ENCODE data around the gene TRIM44. TPM values are rescaled to one million over a fixed set of nuclear protein-coding genes. Genes with fewer than 3 reads are reported as not detected.

TRIM44 gene
- total RNA-seq, 1 donor from 2014 or later: 67.4 TPM

DNA sequence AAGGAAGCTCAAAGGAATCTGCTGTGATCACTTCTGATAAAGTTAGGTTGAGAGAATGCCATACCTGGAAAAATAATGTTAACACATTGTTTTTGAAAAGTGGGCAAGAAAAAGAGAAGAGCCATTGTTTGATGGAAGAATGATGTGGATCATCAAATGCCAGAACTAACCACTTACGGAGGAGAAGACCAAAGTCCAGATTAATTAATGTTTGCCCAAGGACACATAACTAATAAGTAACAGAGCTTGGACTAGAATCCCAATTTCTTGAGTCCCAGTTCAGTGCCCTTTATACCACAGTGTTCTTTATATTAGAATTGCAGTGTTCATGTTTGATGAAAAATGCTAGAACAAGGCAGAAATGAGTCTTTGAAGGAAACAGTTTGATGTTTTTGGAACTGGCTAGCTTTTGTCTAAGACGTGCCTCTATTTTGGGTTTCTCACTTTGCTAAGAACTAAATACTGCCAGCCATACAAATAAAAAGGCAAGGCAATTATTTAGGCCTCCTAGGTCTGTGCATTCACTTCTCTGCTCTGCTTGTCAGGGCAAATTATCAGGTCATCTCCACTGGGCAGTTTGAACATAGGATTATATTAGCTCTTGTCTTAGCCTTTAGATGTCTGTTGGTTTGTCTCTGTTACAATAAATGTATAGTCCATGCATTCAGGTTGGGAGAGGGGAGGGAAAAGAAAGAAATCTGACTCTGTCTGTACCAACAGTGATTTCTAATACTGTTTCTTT is 72.3 kb downstream of the TRIM44 start:
- Mint-ChIP-seq H3K27me3 (ENCODE audit: low read depth) (no peaks in the 10 kb centered on the region), H3K27ac (ENCODE audit: unreplicated experiment) (peak overlapping the region; percentile 64), H3K4me1 (peaks cover 7% of the 10 kb centered on the region), H3K36me3 (ENCODE audit: low read depth) (peaks cover 43% of the 10 kb centered on the region), H3K4me3 (no peak overlapping the region), H3K9me3 (peaks cover 10% of the 10 kb centered on the region)
- no peak for DNase-seq (ENCODE audit: low read depth, low spot score)
- TF ChIP-seq, protein P1, sequence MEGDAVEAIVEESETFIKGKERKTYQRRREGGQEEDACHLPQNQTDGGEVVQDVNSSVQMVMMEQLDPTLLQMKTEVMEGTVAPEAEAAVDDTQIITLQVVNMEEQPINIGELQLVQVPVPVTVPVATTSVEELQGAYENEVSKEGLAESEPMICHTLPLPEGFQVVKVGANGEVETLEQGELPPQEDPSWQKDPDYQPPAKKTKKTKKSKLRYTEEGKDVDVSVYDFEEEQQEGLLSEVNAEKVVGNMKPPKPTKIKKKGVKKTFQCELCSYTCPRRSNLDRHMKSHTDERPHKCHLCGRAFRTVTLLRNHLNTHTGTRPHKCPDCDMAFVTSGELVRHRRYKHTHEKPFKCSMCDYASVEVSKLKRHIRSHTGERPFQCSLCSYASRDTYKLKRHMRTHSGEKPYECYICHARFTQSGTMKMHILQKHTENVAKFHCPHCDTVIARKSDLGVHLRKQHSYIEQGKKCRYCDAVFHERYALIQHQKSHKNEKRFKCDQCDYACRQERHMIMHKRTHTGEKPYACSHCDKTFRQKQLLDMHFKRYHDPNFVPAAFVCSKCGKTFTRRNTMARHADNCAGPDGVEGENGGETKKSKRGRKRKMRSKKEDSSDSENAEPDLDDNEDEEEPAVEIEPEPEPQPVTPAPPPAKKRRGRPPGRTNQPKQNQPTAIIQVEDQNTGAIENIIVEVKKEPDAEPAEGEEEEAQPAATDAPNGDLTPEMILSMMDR (conservative IDR thresholded peaks at IDR 0.05): no peak

DNA sequence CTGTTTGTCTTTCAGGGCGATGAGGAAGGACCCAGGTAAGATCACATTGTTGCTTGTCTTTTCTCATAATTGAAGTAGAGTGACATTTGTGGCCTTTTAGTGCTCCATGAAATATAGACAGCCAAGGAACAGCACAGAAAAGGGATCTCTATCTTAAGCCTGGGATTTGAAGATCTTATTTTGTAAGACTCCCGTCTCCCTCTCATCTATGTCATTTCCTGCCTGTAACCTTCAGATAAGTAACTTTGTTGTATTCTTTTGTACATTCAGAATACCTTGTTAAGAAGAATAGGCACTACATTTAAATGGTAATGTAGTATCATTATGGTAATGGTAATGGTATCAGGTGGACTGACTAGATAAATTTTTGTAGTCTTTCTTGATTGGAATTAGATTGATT is 72.8 kb downstream of the TRIM44 start:
- peaks cover 6% of the 10 kb centered on the region for H3K9me3 Mint-ChIP-seq
- DNase-seq (ENCODE audit: low read depth, low spot score): no peak
- H3K27me3 Mint-ChIP-seq (ENCODE audit: low read depth): no peaks in the 10 kb centered on the region
- TF ChIP-seq, protein P1 (conservative IDR thresholded peaks at IDR 0.05): no peak
- H3K4me1 Mint-ChIP-seq: peaks cover 7% of the 10 kb centered on the region
- peaks cover 37% of the 10 kb centered on the region for H3K36me3 Mint-ChIP-seq (ENCODE audit: low read depth)
- H3K27ac Mint-ChIP-seq (ENCODE audit: unreplicated experiment): peak overlapping the region; percentile 64
- no peak overlapping the region for H3K4me3 Mint-ChIP-seq

DNA sequence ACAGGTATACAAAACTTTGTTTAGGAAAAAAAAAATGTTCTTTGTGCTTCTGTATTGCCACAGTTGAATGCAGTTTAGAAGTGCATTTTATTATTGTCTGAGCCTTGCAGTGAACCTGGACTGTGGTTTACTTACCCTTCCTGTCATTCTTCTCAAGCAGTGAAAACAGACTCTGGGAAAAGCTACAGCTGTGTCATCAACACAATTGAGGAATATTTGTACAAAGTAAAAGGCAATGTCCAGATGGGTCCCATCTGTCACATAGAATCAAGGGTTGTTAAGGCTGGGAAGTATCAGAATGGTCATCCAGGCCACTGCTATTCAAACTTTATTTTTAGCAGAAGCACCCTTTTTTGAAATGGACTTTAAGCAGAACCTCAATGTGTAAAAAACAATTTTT is 73.3 kb downstream of the TRIM44 start:
- Mint-ChIP-seq H3K4me3 (no peak overlapping the region), H3K27me3 (ENCODE audit: low read depth) (no peaks in the 10 kb centered on the region), H3K9me3 (peaks cover 6% of the 10 kb centered on the region), H3K36me3 (ENCODE audit: low read depth) (peaks cover 37% of the 10 kb centered on the region), H3K4me1 (peaks cover 7% of the 10 kb centered on the region), H3K27ac (ENCODE audit: unreplicated experiment) (no peak overlapping the region)
- TF ChIP-seq, protein P1 (conservative IDR thresholded peaks at IDR 0.05): no peak
- DNase-seq (ENCODE audit: low read depth, low spot score): no peak

DNA sequence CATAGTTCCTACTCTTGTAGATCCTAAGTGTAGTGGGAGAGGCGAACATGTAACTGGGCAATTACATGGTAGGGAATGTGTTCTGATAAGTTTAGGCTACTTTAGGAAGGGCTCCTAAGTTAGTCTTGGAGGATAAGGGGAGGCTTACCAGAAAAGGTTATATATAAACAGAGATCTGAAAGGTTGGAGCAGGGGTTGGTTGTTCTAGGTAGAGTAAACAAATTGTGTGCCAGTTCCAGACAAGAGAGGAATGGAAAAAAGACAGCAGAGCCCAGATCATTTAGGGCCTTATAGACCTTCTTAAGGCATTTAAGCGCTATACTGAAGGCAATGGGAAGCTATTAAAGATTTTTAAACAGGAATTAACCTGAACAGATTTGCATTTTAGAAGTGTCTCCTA is 74.4 kb downstream of the TRIM44 start:
- no peaks in the 10 kb centered on the region for H3K27me3 Mint-ChIP-seq (ENCODE audit: low read depth)

DNA sequence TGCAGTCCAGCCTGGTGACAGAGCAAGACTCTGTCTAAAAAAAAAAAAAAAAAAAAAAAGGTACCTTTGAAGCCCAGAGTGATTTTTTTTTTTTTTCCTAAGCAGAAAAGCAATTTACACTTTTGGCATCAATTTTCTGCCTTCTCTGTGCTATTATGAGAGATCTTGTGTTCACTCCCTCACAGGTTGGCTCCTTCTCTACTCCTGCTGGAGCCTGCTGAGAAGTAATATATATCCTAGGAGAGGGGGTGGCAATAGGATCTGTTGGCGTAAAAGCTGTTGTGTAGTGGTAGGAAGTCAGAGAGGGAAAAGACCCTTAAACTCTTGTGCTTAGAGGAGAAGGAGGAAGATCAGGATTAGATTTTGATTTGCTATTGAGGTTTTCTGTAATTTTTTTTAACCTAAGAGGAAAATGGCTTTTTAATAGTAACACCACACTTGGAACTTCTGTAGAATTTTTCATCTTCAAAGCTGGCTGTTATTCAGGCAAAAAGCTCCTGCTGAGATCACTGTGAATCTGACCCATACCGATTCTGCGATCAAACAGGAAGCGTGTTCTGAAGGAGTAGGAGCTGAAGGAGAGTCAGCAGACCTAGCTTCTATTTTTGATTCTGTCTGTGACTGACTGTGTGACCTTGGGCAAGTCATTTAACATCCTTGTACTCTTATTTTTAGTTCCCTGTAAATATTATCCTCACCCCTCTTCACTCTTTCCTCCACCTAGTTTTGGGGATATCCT is 77.7 kb downstream of the TRIM44 start:
- no peaks in the 10 kb centered on the region for H3K9me3 Mint-ChIP-seq
- H3K36me3 Mint-ChIP-seq (ENCODE audit: low read depth): peaks cover 22% of the 10 kb centered on the region
- TF ChIP-seq, protein P1 (conservative IDR thresholded peaks at IDR 0.05): no peak
- peaks cover 4% of the 10 kb centered on the region for H3K4me1 Mint-ChIP-seq
- no peak overlapping the region for H3K27ac Mint-ChIP-seq (ENCODE audit: unreplicated experiment)
- H3K4me3 Mint-ChIP-seq: no peak overlapping the region
- no peak for DNase-seq (ENCODE audit: low read depth, low spot score)
- no peaks in the 10 kb centered on the region for H3K27me3 Mint-ChIP-seq (ENCODE audit: low read depth)

More for the DNA sequence above, 74.4 kb downstream of the TRIM44 start:
- Mint-ChIP-seq H3K36me3 (ENCODE audit: low read depth) (peaks cover 30% of the 10 kb centered on the region), H3K9me3 (peaks cover 6% of the 10 kb centered on the region), H3K27ac (ENCODE audit: unreplicated experiment) (no peak overlapping the region), H3K4me1 (peaks cover 7% of the 10 kb centered on the region), H3K4me3 (no peak overlapping the region)
- DNase-seq (ENCODE audit: low read depth, low spot score): no peak
- TF ChIP-seq, protein P1 (conservative IDR thresholded peaks at IDR 0.05): no peak
